HepG2 (cell line): ENCODE results near the gene GJA5. TPM values are rescaled to one million over a fixed set of nuclear protein-coding genes. Genes with fewer than 3 reads are reported as not detected.

Source experiments
- GTF3A ChIP-seq: sonication (generic); formaldehyde crosslinking; conservative IDR thresholded peaks from 2 replicates; pipeline ENCODE4 v1.4.0; 2020; ENCODE audit warnings: mild to moderate bottlenecking, missing genetic modification reagents
- HIC2 ChIP-seq: sonication (generic); formaldehyde crosslinking; IDR thresholded peaks from 2 replicates; pipeline ENCODE4 v1.9.0; 2022; ENCODE audit warnings: low read depth, missing genetic modification reagents
- KLF16 ChIP-seq, 2 experiments: sonication (generic) in 1 of 2; formaldehyde crosslinking in 1 of 2; IDR thresholded peaks; 2 replicates each; pipeline versions ENCODE4 v1.6.1 to v1.8.0; 2016 to 2023; ENCODE audit warnings: missing genetic modification reagents in 2 of 2, missing compliant biosample characterization in 1 of 2
- LCORL ChIP-seq, 2 experiments: fragments of 450-650 bp in 1 of 2; sonication (generic) in 1 of 2; formaldehyde crosslinking in 1 of 2; IDR thresholded peaks; 2 replicates each; pipeline versions ENCODE4 v1.5.0 to v1.6.1; 2017 to 2020; ENCODE audit warnings: antibody characterized with exemption in 1 of 2, missing genetic modification reagents in 1 of 2
- TRIM24 ChIP-seq: sonication (generic); formaldehyde crosslinking; IDR thresholded peaks from 2 replicates; pipeline ENCODE4 v1.8.0; 2022; ENCODE audit warnings: mild to moderate bottlenecking, missing genetic modification reagents
- ZIK1 ChIP-seq: sonication (generic); formaldehyde crosslinking; IDR thresholded peaks from 2 replicates; pipeline ENCODE4 v1.5.0; 2020; ENCODE audit warnings: mild to moderate bottlenecking, low read depth, missing genetic modification reagents, borderline replicate concordance
- ZNF281 ChIP-seq: sonication (generic); formaldehyde crosslinking; IDR thresholded peaks from 2 replicates; pipeline ENCODE4 v1.4.0; 2020; ENCODE audit warnings: missing genetic modification reagents, borderline replicate concordance
- ZNF574 ChIP-seq: sonication (generic); formaldehyde crosslinking; IDR thresholded peaks from 2 replicates; pipeline ENCODE4 v1.4.0; 2020; ENCODE audit warnings: missing genetic modification reagents
- ZNF646 ChIP-seq: sonication (generic); formaldehyde crosslinking; IDR thresholded peaks from 2 replicates; pipeline ENCODE4 v1.9.0; 2021; ENCODE audit warnings: mild to moderate bottlenecking, missing genetic modification reagents
- ZNF784 ChIP-seq: sonication (generic); formaldehyde crosslinking; IDR thresholded peaks from 2 replicates; pipeline ENCODE4 v1.5.1; 2020; ENCODE audit warnings: missing genetic modification reagents, mild to moderate bottlenecking, borderline replicate concordance
- ZZZ3 ChIP-seq: sonication (generic); formaldehyde crosslinking; IDR thresholded peaks from 2 replicates; pipeline ENCODE4 v1.4.0; 2020; ENCODE audit warnings: missing genetic modification reagents, mild to moderate bottlenecking, borderline replicate concordance
- polyA plus RNA-seq, 8 experiments: library from polyadenylated mRNA; depleted of rRNA in 3 of 8; stranded (reverse) in 7 of 8; unstranded in 1 of 8; fragments of >200 nt; fragmentation: Illumina TruSeq in 4 of 8; extraction: Trizol in 4 of 8; gene quantifications; 2 replicates each; pipeline versions ENCODE4 v1.2.1 to v1.2.3, GENCODE V29; 2011 to 2016; ENCODE audit warnings: low read depth in 4 of 8, missing spikeins in 1 of 8, mixed read lengths in 1 of 8; ENCODE audit not compliant: insufficient read depth in 1 of 8
- total RNA-seq, 5 experiments: library from RNA; depleted of rRNA; stranded (reverse); fragments of >200 nt; fragmentation: Illumina TruSeq; extraction: Trizol; gene quantifications; 2 replicates each; pipeline ENCODE4 v1.2.3, GENCODE V29; 2016; ENCODE audit warnings: low read depth in 1 of 5

GJA5 gene
- total and polyA plus RNA-seq, 2 of the 13 experiments (the other 11 are each of a cell fraction or from before 2014, with no cell fraction given): not detected

- TF ChIP-seq ZNF574 (CRISPR knock-in tag) (0 out of 2 replicates have a peak, but pooled peaks have one; percentile 27), ZIK1 (CRISPR knock-in tag) (no peak), KLF16 (CRISPR knock-in tag; IDR thresholded peaks at IDR 0.05) (no peak), ZNF281 (CRISPR knock-in tag) (no peak), ZNF646 (CRISPR knock-in tag) (no peak), ZZZ3 (CRISPR knock-in tag) (no peak), ZNF784 (CRISPR knock-in tag) (no peak), GTF3A (no peak), HIC2 (CRISPR knock-in tag) (peak; percentile 42; the same call in 1 of the 2 replicates), LCORL (IDR thresholded peaks at IDR 0.05) (no peak), LCORL (CRISPR knock-in tag; IDR thresholded peaks at IDR 0.05) (peak; percentile 52; the same call in 1 of the 2 replicates), TRIM24 (CRISPR knock-in tag) (no peak)
Observed at GRCh38 chr1:147717051-147717705, 43.2 kb downstream of the GJA5 start (continued).
